ENCODE data around the gene IL17C. TPM values are rescaled to one million over a fixed set of nuclear protein-coding genes. Genes with fewer than 3 reads are reported as not detected.

The IL17C gene
- total RNA-seq, 2 experiments from 2014 or later, result 0.86 TPM; not detected in 1

DNA sequence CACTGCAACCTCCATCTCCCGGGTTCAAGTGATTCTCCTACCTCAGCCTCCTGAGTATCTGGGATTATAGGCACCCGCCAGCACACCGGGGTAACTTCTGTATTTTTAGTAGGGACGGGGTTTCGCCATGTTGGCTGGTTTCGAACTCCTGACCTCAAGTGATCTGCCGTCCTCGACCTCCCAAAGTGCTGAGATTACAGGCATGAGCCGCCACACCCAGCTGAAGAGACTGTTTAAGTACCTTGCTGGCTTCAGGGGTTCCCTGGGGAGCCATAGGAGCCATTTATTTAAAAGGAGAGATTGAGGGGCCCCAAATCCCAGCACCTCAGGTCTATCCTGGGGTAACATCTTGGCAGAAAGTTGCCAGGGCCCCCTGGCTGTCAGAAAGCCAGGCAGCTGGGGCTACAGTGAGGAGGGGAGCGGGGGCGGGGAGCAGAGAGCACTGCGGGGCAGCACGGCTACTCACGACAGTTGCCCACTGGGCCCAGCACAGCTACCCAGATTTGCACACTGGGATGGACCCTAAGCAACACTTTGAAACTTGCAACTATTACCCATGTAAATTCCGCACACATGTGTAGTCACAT lies 46.3 kb downstream of the IL17C start:
- Histone ChIP-seq H3K79me2 (ENCODE audit: insufficient read depth, low read depth, low read length) (no peaks in the 10 kb centered on the region), H3K9me3 (ENCODE audit: low read length) (no peaks in the 10 kb centered on the region), H3K36me3 (ENCODE audit: insufficient read depth, low read length) (no peaks in the 10 kb centered on the region), H4K20me1 (ENCODE audit: insufficient read depth, low read length) (no peaks in the 10 kb centered on the region), H3K4me2 (ENCODE audit: low read length) (peak overlapping the region; percentile 82), H3K9me2 (ENCODE audit: insufficient read depth, low read length) (no peaks in the 10 kb centered on the region), H2AFZ (ENCODE audit: low read length) (no peak overlapping the region), H3K4me3 (ENCODE audit: low read depth, low read length, poor library complexity, severe bottlenecking) (peak overlapping the region; percentile 77), H3K4me1 (ENCODE audit: insufficient read depth, low read length, poor library complexity, severe bottlenecking) (peaks cover 61% of the 10 kb centered on the region), H3K27ac (ENCODE audit: low read depth, low read length, poor library complexity, severe bottlenecking) (peak overlapping the region; percentile 0)
- ChIA-PET POLR2A (no interaction called here), CTCF (ENCODE audit: unreplicated experiment) (interaction anchor here (1.2 kb wide), 1 partner anchor 21 kb away, joined by 3 read pairs; no protein-coding TSS in a partner anchor)
- DNase-seq (ENCODE audit: low spot score), result no peak
- TF ChIP-seq, protein P1, sequence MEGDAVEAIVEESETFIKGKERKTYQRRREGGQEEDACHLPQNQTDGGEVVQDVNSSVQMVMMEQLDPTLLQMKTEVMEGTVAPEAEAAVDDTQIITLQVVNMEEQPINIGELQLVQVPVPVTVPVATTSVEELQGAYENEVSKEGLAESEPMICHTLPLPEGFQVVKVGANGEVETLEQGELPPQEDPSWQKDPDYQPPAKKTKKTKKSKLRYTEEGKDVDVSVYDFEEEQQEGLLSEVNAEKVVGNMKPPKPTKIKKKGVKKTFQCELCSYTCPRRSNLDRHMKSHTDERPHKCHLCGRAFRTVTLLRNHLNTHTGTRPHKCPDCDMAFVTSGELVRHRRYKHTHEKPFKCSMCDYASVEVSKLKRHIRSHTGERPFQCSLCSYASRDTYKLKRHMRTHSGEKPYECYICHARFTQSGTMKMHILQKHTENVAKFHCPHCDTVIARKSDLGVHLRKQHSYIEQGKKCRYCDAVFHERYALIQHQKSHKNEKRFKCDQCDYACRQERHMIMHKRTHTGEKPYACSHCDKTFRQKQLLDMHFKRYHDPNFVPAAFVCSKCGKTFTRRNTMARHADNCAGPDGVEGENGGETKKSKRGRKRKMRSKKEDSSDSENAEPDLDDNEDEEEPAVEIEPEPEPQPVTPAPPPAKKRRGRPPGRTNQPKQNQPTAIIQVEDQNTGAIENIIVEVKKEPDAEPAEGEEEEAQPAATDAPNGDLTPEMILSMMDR (conservative IDR thresholded peaks at IDR 0.05; ENCODE audit: low read length), result no peak
- no peak for TF ChIP-seq EZH2phosphoT487 (IDR thresholded peaks at IDR 0.05; ENCODE audit: borderline replicate concordance, low read depth, low read length)
- no TSS peak for BruUV-seq (replicated peaks)
- intact Hi-C loops (cut with micrococcal nuclease; ENCODE audit: unreplicated experiment), result loop anchor here (1.0 kb wide), 1 partner anchor 33 kb away; the partner anchor contains the start of gene CYBA

DNA sequence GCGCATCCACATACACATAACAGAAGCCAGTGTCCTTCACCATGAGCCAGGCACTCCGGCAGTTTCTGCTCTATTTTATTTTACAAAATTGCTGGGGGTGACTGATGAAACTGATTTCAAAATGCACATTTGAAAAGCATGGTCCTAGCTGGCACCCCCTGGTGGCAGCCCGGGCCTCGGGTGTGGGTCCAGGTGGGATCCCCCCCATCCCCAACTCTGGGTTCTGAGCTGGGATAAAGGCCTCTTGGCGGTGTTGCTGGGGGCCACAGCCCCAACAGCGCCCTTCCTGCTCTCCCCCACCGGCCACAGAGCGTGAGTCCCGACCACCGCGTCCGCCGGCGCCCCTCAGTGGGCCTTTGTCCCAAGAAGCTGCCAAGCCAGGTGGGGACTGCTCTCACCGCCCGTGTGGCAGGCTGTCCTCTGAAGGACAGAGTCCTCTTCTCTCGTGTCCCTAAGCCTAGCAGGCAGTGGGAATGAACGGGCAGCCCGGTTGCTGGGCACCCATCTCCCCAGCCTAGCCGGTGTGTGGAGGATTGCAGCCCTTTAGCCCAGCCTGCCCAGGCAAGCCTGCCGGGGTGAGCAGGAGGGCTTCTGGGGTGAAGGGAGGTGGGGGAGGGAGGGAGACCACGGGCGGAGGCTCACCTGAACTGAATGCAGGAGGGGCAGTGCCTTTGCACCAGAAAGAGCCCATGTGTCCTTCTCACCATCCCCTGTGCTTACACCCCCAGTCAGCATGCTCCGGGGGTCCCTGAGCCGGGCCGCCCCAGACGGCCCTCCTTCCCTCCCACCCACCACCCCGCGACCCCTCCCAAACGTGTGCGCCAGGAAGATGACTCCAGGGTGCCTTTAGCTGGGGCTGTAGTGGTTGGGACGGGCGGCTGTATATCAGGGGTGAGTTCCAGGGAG lies 47.0 kb downstream of the IL17C start:
- no peak for TF ChIP-seq EZH2phosphoT487 (IDR thresholded peaks at IDR 0.05; ENCODE audit: borderline replicate concordance, low read depth, low read length)
- TF ChIP-seq, protein P1 (conservative IDR thresholded peaks at IDR 0.05; ENCODE audit: low read length), result peak; percentile 96
- Histone ChIP-seq H3K27ac (ENCODE audit: low read depth, low read length, poor library complexity, severe bottlenecking) (peak overlapping the region; percentile 0), H3K4me2 (ENCODE audit: low read length) (peak overlapping the region; percentile 82), H3K79me2 (ENCODE audit: insufficient read depth, low read depth, low read length) (no peaks in the 10 kb centered on the region), H3K4me1 (ENCODE audit: insufficient read depth, low read length, poor library complexity, severe bottlenecking) (peaks cover 53% of the 10 kb centered on the region), H3K36me3 (ENCODE audit: insufficient read depth, low read length) (no peaks in the 10 kb centered on the region), H3K4me3 (ENCODE audit: low read depth, low read length, poor library complexity, severe bottlenecking) (peak overlapping the region; percentile 77), H2AFZ (ENCODE audit: low read length) (peak overlapping the region; percentile 47; the same call in 1 of the 2 replicates), H3K9me2 (ENCODE audit: insufficient read depth, low read length) (no peaks in the 10 kb centered on the region), H4K20me1 (ENCODE audit: insufficient read depth, low read length) (no peaks in the 10 kb centered on the region), H3K9me3 (ENCODE audit: low read length) (no peaks in the 10 kb centered on the region)
- POLR2A ChIA-PET, result interaction anchor here (0.6 to 0.7 kb wide), 2 partner anchors 12 to 19 kb away, joined by 3 to 6 read pairs; no protein-coding TSS in a partner anchor
- CTCF ChIA-PET (ENCODE audit: unreplicated experiment), result interaction anchor here (1.2 kb wide), 1 partner anchor 21 kb away, joined by 3 read pairs; no protein-coding TSS in a partner anchor
- peak; percentile 65 for DNase-seq (ENCODE audit: low spot score)
- intact Hi-C loops (cut with micrococcal nuclease; ENCODE audit: unreplicated experiment), result loop anchor here (1.0 kb wide), 2 partner anchors 13 to 34 kb away; partner anchors contain the start of gene CYBA
- BruUV-seq (replicated peaks), result no TSS peak
